Neutrophil (primary cell): ENCODE results near the gene RARG.
"Not testable (repeated sequence)": the region's sequence is repeated elsewhere in the genome, so short reads cannot be mapped to it uniquely, and the experiment has no call there.

Experiments
- H3K27ac ChIP-seq: fragments of 200-600 bp; sonication (generic); 2 replicates; pipeline ENCODE4 v1.5.1; 2016; ENCODE audit warnings: mild to moderate bottlenecking, moderate library complexity
- H3K27me3 ChIP-seq: fragments of 200-600 bp; sonication (generic); 2 replicates; pipeline ENCODE4 v1.6.0; 2016; ENCODE audit warnings: mild to moderate bottlenecking
- H3K36me3 ChIP-seq: fragments of 200-600 bp; sonication (generic); 2 replicates; pipeline ENCODE4 v1.5.1; 2017
- H3K4me1 ChIP-seq, 2 experiments: fragments of 200-600 bp in 1 of 2; sonication (generic) in 1 of 2; 1 replicate in 1 of 2; 2 replicates in 1 of 2; pipeline versions ENCODE4 v1.5.1 to v1.6.1; 2013 to 2016; ENCODE audit warnings: low read depth in 1 of 2, low read length in 1 of 2, mild to moderate bottlenecking in 1 of 2, moderate library complexity in 1 of 2; ENCODE audit not compliant: control insufficient read depth in 1 of 2, insufficient read depth in 1 of 2
- H3K4me3 ChIP-seq, 2 experiments: fragments of 200-600 bp in 1 of 2; sonication (generic) in 1 of 2; 1 replicate in 1 of 2; 2 replicates in 1 of 2; pipeline ENCODE4 v1.5.1; 2013 to 2016; ENCODE audit warnings: low read depth in 1 of 2, low read length in 1 of 2, mild to moderate bottlenecking in 1 of 2, moderate library complexity in 1 of 2
- H3K9me3 ChIP-seq: fragments of 200-600 bp; sonication (generic); 2 replicates; pipeline ENCODE4 v1.5.1; 2016
- TF ChIP-seq, protein P1 (sequence below): fragments of 200-600 bp; sonication (generic); IDR thresholded peaks from 2 replicates; pipeline ENCODE4 v1.5.1; 2016; ENCODE audit warnings: antibody characterized with exemption

The RARG gene

DNA sequence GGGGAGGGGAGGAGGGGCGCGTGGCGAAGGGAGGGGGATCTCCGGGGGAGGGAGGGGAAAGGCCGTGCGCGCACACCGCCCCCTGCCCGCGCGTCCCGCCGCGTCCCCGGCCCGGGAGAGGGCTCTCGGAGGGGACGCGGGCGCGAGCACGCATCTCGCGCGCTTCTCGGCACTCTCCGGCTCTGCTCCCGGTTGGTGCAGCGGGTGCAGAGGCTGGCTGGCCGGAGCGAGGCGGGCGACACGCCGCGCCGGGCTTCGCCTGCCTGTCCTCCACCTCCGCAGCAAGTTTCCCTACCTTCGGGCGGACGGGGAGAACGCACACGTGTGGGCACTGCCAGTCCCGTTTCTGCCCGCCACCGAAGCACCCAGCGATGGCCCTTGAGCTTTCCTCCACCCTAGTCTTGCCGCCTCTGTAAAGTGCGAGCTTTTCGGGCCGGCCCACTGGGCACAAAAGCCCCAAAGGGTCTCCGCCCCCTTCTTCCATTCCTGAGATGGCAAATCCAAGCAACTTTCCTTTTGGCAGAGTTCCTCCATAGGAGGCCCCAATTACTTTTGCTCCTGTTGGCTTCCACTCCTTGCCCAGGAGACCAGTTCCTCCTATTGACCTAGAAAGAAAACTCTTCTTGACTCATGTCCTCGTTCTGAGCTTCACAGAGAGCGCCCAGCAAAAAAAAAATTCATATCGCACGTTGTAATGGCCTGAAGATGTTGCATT, 50.9 kb downstream of the RARG start:
- Histone ChIP-seq H3K27me3 (no peaks in the 10 kb centered on the region), H3K27ac (peak overlapping the region; percentile 94), H3K4me1 (peaks cover 33 to 35% of the 10 kb centered on the region in 2 experiments), H3K36me3 (peaks cover 25% of the 10 kb centered on the region), H3K9me3 (no peaks in the 10 kb centered on the region), H3K4me3 (peak overlapping the region; percentile 88 to 96)
- TF ChIP-seq, protein P1, sequence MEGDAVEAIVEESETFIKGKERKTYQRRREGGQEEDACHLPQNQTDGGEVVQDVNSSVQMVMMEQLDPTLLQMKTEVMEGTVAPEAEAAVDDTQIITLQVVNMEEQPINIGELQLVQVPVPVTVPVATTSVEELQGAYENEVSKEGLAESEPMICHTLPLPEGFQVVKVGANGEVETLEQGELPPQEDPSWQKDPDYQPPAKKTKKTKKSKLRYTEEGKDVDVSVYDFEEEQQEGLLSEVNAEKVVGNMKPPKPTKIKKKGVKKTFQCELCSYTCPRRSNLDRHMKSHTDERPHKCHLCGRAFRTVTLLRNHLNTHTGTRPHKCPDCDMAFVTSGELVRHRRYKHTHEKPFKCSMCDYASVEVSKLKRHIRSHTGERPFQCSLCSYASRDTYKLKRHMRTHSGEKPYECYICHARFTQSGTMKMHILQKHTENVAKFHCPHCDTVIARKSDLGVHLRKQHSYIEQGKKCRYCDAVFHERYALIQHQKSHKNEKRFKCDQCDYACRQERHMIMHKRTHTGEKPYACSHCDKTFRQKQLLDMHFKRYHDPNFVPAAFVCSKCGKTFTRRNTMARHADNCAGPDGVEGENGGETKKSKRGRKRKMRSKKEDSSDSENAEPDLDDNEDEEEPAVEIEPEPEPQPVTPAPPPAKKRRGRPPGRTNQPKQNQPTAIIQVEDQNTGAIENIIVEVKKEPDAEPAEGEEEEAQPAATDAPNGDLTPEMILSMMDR: no peak

DNA sequence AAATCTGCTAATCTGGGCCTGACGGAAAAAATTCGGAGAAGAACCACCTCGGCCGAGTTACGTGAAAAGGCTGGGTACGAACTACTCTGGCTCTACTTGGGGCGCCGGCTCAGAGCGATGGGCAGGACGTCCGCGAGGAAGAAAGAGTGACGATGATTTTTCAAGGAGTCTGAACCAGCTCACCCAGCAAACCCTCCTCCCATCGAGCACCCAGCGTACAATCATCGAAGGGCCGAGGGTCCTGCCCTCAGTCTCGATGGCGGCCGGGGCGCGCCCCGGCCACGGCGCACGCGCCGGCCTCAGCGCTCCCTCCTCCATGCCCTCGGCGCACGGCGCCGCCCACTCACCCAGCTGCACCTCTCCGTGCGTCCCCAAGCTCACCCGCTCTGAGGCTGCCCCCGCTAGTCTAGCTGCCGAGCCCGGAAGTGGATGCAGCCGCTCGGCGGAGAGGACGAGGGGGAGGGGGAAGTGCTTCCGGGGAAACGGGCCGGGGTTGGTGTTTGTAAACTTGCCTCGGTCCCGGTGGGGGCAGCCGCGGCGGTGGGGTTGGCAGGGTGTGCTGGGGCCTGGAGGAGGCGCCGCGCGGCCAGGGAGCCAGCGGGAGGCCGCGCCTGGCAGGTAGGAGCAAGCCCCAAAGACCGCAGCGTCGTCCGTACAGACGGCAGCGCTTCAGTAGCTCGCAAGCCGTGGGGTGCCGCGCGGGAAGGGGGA, 51.6 kb downstream of the RARG start, which contains the start of the genes CSAD and ZNF740:
TSS of gene CSAD (minus strand) at position 706 of the 711 bp plus-strand sequence. CDS start 7,455 bp downstream, outside the sequence.
TSS of gene ZNF740 (plus strand) at position 503 of the 711 bp plus-strand sequence. CDS start 1,262 bp downstream, outside the sequence.
- Histone ChIP-seq H3K4me1 (peaks cover 33 to 35% of the 10 kb centered on the region in 2 experiments), H3K27me3 (no peaks in the 10 kb centered on the region), H3K36me3 (peaks cover 17% of the 10 kb centered on the region), H3K27ac (peak within 1 kb of the TSS; percentile 94), H3K4me3 (peak within 1 kb of the TSS; percentile 88 to 96), H3K9me3 (no peaks in the 10 kb centered on the region)
- TF ChIP-seq, protein P1: no peak

DNA sequence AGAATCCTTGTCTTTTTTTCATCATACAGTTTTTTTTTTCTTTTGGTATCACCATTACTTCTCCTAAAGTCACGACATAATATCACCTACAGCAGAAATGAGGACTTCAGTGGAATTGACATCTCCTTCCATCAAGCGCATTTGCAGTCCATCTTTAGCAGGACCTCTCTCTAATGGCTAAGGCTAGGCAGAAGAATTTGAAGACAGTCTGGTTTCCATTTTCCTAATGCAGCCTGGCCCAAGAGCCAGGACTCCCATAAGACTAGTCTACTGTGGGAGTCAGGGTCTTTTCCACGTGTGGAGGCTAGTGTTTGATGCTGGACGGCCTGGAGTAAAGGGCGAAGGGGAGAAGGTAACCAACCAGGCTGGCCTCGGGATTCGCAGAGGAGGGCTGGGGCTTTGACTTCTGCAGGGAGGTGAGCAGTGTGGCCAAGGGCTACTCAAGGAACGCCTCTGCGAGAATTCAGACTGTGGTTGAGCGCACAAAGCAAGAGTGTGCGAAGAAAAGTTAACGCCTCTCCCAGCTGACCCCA, 52.3 kb downstream of the RARG start:
- TF ChIP-seq, protein P1: no peak
- Histone ChIP-seq H3K4me3 (peak overlapping the region; percentile 88 to 96), H3K9me3 (no peaks in the 10 kb centered on the region), H3K27ac (peak overlapping the region; percentile 94), H3K27me3 (no peaks in the 10 kb centered on the region), H3K36me3 (peaks cover 11% of the 10 kb centered on the region), H3K4me1 (peaks cover 33 to 35% of the 10 kb centered on the region in 2 experiments)

DNA sequence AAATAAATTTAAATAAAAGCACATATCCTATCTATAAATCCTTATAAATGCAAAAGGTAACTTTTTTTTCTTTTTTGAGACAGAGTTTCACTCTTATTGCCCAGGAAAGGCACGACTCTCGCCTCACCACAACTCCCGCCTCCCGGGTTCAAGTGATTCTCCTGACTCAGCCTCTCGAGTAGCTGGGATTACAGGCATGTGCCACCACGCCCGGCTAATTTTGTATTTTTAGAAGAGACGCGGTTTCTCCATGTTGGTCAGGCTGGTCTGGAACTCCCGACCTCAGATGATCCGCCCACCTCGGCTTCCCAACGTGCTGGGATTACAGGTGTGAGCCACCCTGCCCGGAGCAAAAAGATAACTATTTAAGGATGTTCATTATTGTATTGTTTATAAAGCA, 53.2 kb downstream of the RARG start:
- H3K4me1 ChIP-seq: peaks cover 33 to 35% of the 10 kb centered on the region in 2 experiments
- H3K4me3 ChIP-seq, H3K36me3 ChIP-seq, H3K9me3 ChIP-seq, H3K27me3 ChIP-seq, H3K27ac ChIP-seq: not testable (repeated sequence)

DNA sequence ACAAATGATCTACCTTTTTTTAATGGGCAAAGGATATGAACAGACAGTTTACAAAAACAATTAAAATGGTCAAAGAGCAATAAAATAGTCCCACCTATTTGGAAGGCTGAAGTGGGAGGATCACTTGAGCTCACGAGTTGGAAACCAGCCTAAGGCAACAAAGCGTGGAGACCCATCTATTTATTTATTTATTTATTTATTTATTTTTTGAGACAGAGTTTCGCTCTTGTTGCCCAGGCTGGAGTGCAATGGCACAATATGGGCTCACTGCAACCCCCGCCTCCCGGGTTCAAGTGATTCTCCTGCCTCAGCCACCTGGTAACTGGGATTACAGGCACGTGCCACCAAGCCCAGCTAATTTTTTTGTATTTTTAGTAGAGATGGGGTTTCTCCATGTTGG, 54.6 kb downstream of the RARG start:
- H3K27me3 ChIP-seq, H3K27ac ChIP-seq, H3K4me3 ChIP-seq, H3K9me3 ChIP-seq: not testable (repeated sequence)
- peaks cover 25 to 26% of the 10 kb centered on the region in 2 experiments for H3K4me1 ChIP-seq
- H3K36me3 ChIP-seq: peaks cover 10% of the 10 kb centered on the region

DNA sequence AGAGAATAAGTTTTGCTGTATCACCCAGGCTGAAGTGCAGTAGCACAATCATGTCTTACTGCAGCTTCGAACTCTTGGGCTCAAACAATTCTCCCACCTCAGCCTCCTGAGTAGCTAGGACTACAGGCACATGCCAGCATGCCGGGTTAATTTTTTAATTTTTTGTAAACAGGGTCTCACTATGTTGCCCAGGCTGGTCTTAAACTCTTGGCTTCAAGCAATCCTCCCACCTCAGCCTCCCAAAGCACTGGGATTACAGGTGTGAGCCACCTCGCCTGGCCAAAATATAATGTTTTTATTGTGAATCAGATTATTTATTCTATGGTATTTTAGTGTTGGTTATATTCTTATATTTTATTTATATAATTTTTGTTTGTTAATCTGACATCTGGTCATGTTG, 55.3 kb downstream of the RARG start:
- TF ChIP-seq, protein P1: no peak
- Histone ChIP-seq H3K27me3 (no peaks in the 10 kb centered on the region), H3K4me3 (no peak overlapping the region), H3K36me3 (peaks cover 17% of the 10 kb centered on the region), H3K9me3 (no peaks in the 10 kb centered on the region), H3K4me1 (peaks cover 18 to 19% of the 10 kb centered on the region in 2 experiments), H3K27ac (no peak overlapping the region)
